IPS-20b (cell line): ENCODE data around the gene ZIC2.

Experiments used
- H3K27ac ChIP-seq: one replicate; pipeline ENCODE4 v1.5.1; 2013; ENCODE audit warnings: low read length
- H3K27me3 ChIP-seq: 2 replicates; pipeline ENCODE4 v1.6.1; 2013; ENCODE audit warnings: mild to moderate bottlenecking, low read length, inconsistent platforms; ENCODE audit not compliant: insufficient read depth
- H3K36me3 ChIP-seq: 2 replicates; pipeline ENCODE4 v1.6.1; 2013; ENCODE audit warnings: low read depth, mild to moderate bottlenecking, inconsistent platforms, low read length, moderate library complexity; ENCODE audit not compliant: insufficient read depth
- H3K4me1 ChIP-seq: 2 replicates; pipeline ENCODE4 v1.6.1; 2013; ENCODE audit warnings: mild to moderate bottlenecking, control low read depth, inconsistent platforms, low read length, moderate library complexity; ENCODE audit not compliant: insufficient read depth
- H3K4me3 ChIP-seq: 2 replicates; pipeline ENCODE4 v1.5.1; 2013; ENCODE audit warnings: mild to moderate bottlenecking, low read length, inconsistent platforms
- H3K9ac ChIP-seq: 2 replicates; pipeline ENCODE4 v1.6.1; 2013; ENCODE audit warnings: low read depth, mild to moderate bottlenecking, inconsistent platforms, low read length, moderate library complexity
- H3K9me3 ChIP-seq: 2 replicates; pipeline ENCODE4 v1.6.1; 2013; ENCODE audit warnings: mild to moderate bottlenecking, low read depth, low read length, inconsistent platforms; ENCODE audit not compliant: insufficient read depth

Gene ZIC2

GRCh38 chr13:99983499-99984401 lies 2.2 kb downstream of the ZIC2 start:
- peaks cover 20% of the 10 kb centered on the region; the same call in 1 of the 2 replicates for H3K4me1 ChIP-seq
- H3K36me3 ChIP-seq, result peaks cover 46% of the 10 kb centered on the region
- H3K27ac ChIP-seq, result peak overlapping the region; percentile 29
- H3K4me3 ChIP-seq, result peak overlapping the region; percentile 97
- no peaks in the 10 kb centered on the region; the same call in 1 of the 2 replicates for H3K9me3 ChIP-seq
- H3K27me3 ChIP-seq, result peaks cover 57% of the 10 kb centered on the region
- H3K9ac ChIP-seq, result peak overlapping the region; percentile 98

- H3K27ac ChIP-seq, result peak overlapping the region; percentile 27
- H3K27me3 ChIP-seq, result peaks cover 62% of the 10 kb centered on the region
- H3K9ac ChIP-seq, result peak overlapping the region; percentile 98
- peaks cover 46% of the 10 kb centered on the region for H3K36me3 ChIP-seq
- H3K9me3 ChIP-seq, result no peaks in the 10 kb centered on the region; the same call in 1 of the 2 replicates
- peaks cover 25% of the 10 kb centered on the region; the same call in 1 of the 2 replicates for H3K4me1 ChIP-seq
- H3K4me3 ChIP-seq, result peak overlapping the region; percentile 97
These were observed 3.1 kb downstream of the ZIC2 start for GRCh38 chr13:99984461-99985240.

DNA sequence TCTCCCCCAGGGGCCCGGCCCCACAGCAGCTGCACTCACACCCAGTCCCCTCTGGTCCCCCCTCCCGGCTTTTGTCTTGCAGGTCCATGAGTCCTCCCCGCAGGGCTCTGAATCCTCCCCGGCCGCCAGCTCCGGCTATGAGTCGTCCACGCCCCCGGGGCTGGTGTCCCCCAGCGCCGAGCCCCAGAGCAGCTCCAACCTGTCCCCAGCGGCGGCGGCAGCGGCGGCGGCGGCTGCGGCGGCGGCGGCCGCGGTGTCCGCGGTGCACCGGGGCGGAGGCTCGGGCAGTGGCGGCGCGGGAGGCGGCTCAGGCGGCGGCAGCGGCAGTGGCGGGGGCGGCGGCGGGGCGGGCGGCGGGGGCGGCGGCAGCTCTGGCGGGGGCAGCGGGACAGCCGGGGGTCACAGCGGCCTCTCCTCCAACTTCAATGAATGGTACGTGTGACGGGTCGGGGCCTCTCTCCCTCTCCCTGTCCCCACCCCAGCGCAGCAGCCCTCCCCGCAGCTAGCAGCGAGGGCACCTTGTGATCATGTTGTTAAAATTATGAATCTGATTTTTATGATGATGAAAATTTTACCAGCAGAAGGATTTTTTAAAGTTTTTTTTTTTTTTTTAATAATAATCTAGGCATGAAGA lies 3.8 kb downstream of the ZIC2 start:
- H3K4me3 ChIP-seq, result peak overlapping the region; percentile 97
- peaks cover 29% of the 10 kb centered on the region; the same call in 1 of the 2 replicates for H3K4me1 ChIP-seq
- no peaks in the 10 kb centered on the region; the same call in 1 of the 2 replicates for H3K9me3 ChIP-seq
- H3K9ac ChIP-seq, result peak overlapping the region; percentile 98; the same call in 1 of the 2 replicates
- H3K27ac ChIP-seq, result no peak overlapping the region
- peaks cover 46% of the 10 kb centered on the region for H3K36me3 ChIP-seq
- H3K27me3 ChIP-seq, result peaks cover 69% of the 10 kb centered on the region

DNA sequence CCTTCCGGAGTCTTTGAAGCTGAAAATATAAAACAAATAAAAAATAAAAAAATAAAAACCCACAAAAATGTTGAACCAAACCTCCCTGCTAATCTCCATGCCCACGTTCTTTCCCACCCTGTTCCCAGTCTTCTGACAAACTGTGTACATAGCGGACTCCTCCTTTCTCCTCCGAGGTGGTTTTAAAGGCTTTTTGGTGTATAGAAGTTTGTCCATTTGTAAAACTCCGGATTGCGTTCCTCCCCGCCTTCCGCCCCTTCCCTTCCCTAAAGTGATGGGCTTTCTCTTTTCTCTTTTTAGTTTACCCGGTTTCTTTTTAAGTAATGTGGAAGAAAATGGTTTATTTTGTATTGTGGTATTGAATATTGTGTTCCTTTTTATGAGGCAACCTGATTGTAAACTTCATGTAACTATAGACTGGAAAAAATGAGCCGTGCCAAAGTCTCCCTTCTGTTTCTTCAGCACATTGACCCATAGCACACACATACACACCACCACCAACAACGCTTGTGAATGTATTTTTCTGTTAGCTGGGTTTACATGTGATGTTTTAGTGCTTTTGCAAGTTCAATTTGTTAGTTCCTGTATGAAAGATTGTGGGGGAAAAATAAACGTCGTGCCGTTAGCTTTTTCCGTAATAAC lies 4.4 kb downstream of the ZIC2 start:
- Histone ChIP-seq H3K4me3 (peak overlapping the region; percentile 63), H3K36me3 (peaks cover 46% of the 10 kb centered on the region), H3K9me3 (no peaks in the 10 kb centered on the region; the same call in 1 of the 2 replicates), H3K27ac (no peak overlapping the region), H3K4me1 (peaks cover 32% of the 10 kb centered on the region; the same call in 1 of the 2 replicates), H3K9ac (peak overlapping the region; percentile 65), H3K27me3 (peaks cover 76% of the 10 kb centered on the region)

DNA sequence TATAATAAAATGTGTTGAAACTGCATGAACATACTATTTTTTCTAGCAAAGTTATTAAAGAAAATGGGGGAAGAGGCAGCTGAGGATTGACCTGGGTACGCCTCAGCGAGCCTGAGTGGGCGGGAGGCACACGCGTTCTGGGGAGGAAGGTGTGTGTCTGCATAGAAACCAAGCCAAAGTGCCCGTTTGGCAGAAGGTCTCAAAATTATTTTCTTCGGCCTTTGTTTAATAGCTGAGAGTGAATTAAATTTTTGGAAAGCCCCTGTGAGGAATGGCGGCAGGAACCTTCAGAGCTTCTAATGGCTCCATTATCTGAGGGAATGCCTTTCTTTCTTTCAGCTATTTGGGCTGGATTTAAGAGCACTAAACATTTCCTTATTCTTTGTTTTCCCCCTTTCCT lies 5.2 kb downstream of the ZIC2 start:
- Histone ChIP-seq H3K27me3 (peaks cover 83% of the 10 kb centered on the region), H3K9me3 (no peaks in the 10 kb centered on the region; the same call in 1 of the 2 replicates), H3K9ac (peak overlapping the region; percentile 65; the same call in 1 of the 2 replicates), H3K36me3 (peaks cover 46% of the 10 kb centered on the region), H3K4me1 (peaks cover 32% of the 10 kb centered on the region; the same call in 1 of the 2 replicates), H3K4me3 (peak overlapping the region; percentile 63), H3K27ac (no peak overlapping the region)

- H3K36me3 ChIP-seq, result peaks cover 46% of the 10 kb centered on the region
- peaks cover 90% of the 10 kb centered on the region for H3K27me3 ChIP-seq
- H3K9ac ChIP-seq, result peak overlapping the region; percentile 65
- peaks cover 37% of the 10 kb centered on the region; the same call in 1 of the 2 replicates for H3K4me1 ChIP-seq
- no peak overlapping the region for H3K27ac ChIP-seq
- no peaks in the 10 kb centered on the region; the same call in 1 of the 2 replicates for H3K9me3 ChIP-seq
- H3K4me3 ChIP-seq, result peak overlapping the region; percentile 63
These were observed 5.8 kb downstream of the ZIC2 start for GRCh38 chr13:99987154-99988019.

- peaks cover 47% of the 10 kb centered on the region; the same call in 1 of the 2 replicates for H3K4me1 ChIP-seq
- no peaks in the 10 kb centered on the region for H3K9me3 ChIP-seq
- peaks cover 33% of the 10 kb centered on the region for H3K36me3 ChIP-seq
- peak overlapping the region; percentile 48; the same call in 1 of the 2 replicates for H3K9ac ChIP-seq
- peak overlapping the region; percentile 63 for H3K4me3 ChIP-seq
- H3K27me3 ChIP-seq, result peaks cover 92% of the 10 kb centered on the region
- H3K27ac ChIP-seq, result no peak overlapping the region
These were observed 7.1 kb downstream of the ZIC2 start for GRCh38 chr13:99988529-99989275.

- H3K9ac ChIP-seq, result peak overlapping the region; percentile 19; the same call in 1 of the 2 replicates
- H3K27me3 ChIP-seq, result peaks cover 92% of the 10 kb centered on the region
- peaks cover 25% of the 10 kb centered on the region for H3K36me3 ChIP-seq
- H3K4me3 ChIP-seq, result peak overlapping the region; percentile 63
- no peak overlapping the region for H3K27ac ChIP-seq
- peaks cover 55% of the 10 kb centered on the region; the same call in 1 of the 2 replicates for H3K4me1 ChIP-seq
- H3K9me3 ChIP-seq, result no peaks in the 10 kb centered on the region
These were observed 7.9 kb downstream of the ZIC2 start for GRCh38 chr13:99989276-99990125.
